ENCODE measurements around the gene AKAP6. TPM values are rescaled to one million over a fixed set of nuclear protein-coding genes. Genes with fewer than 3 reads are reported as not detected.

Gene AKAP6
- total and polyA plus RNA-seq, 2 of the 8 experiments (the other 6 are each of a cell fraction or from before 2014, with no cell fraction given): 0.09 to 0.89 TPM

DNA sequence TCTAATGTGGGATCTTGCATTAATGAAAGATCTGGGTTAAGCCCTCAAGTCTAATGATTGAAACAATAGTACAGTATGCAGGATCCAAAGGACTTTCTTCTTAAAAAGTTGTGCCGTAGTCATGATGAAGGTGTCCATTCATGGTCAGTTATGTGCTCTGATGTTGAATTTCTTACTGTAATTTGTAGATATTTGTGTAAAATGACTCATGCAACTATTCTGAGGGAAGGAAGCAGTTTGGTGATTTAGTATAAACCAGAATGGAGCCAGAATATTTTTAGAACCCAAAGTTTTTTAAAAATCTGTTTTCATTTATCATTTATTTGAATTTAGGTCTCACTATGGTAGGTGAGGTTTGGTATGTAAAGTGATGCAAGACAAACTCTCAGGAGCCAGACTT lies 151.2 kb downstream of the AKAP6 start:
- no peak overlapping the region for H2BK15ac ChIP-seq (ENCODE audit: low read length)
- no peak overlapping the region for H2BK5ac ChIP-seq (ENCODE audit: low read depth, low read length)
- no peak overlapping the region for H2BK20ac ChIP-seq (ENCODE audit: low read length)
- H3K9ac ChIP-seq (replicated peaks in 1 of 4; ENCODE audit: extremely low read depth in 1 of 4, low read depth in 3 of 4, low read length in 3 of 4): no peak overlapping the region
- no peak overlapping the region for H2AFZ ChIP-seq (ENCODE audit: low read length)
- no peaks in the 10 kb centered on the region for H3K79me1 ChIP-seq (ENCODE audit: low read depth, low read length)
- no peaks in the 10 kb centered on the region for H3K79me2 ChIP-seq (ENCODE audit: control insufficient read depth in 1 of 2, insufficient read depth in 2 of 2, low read length in 2 of 2)
- CTCF ChIA-PET (ENCODE audit: partially characterized antibody): no interaction called here
- H3K9me3 ChIP-seq (ENCODE audit: insufficient read depth in 2 of 2, low read depth in 1 of 2, low read length in 1 of 2): no peaks in the 10 kb centered on the region
- H4K5ac ChIP-seq (ENCODE audit: insufficient read length, low read depth, low read length): no peak overlapping the region
- no peak overlapping the region for H3K27ac ChIP-seq (ENCODE audit: low read depth, low read length)
- H3K23ac ChIP-seq (ENCODE audit: insufficient read length): no peak overlapping the region
- H3K23me2 ChIP-seq (ENCODE audit: low read depth, low read length): no peaks in the 10 kb centered on the region
- no peak overlapping the region for H2BK120ac ChIP-seq (replicated peaks; ENCODE audit: low read depth, low read length)
- H3K14ac ChIP-seq (ENCODE audit: insufficient read length): no peak overlapping the region
- no peak overlapping the region for H3K18ac ChIP-seq (ENCODE audit: extremely low read depth, low read length)
- no peak overlapping the region for H4K8ac ChIP-seq (ENCODE audit: extremely low read depth, insufficient read depth, low read length)
- no peaks in the 10 kb centered on the region for H3K27me3 ChIP-seq (replicated peaks in 1 of 4; ENCODE audit: control insufficient read depth in 3 of 4, extremely low read depth in 1 of 4, insufficient read depth in 3 of 4, low read length in 3 of 4)
- H3K4me1 ChIP-seq (replicated peaks in 1 of 4; ENCODE audit: control insufficient read depth in 3 of 4, insufficient read depth in 4 of 4, low read length in 3 of 4): no peaks in the 10 kb centered on the region
- DNase-seq (ENCODE audit: low read depth in 1 of 2, low spot score in 2 of 2): no peak
- no peak overlapping the region for H3K56ac ChIP-seq (replicated peaks; ENCODE audit: insufficient read length, low read depth, low read length)
- no peak overlapping the region for H4K91ac ChIP-seq (replicated peaks; ENCODE audit: insufficient read length, low read length)
- POLR2A ChIA-PET (ENCODE audit: partially characterized antibody): no interaction called here
- no peak overlapping the region for H2AK5ac ChIP-seq (ENCODE audit: low read depth, low read length)
- H4K20me1 ChIP-seq (replicated peaks in 1 of 2; ENCODE audit: control insufficient read depth in 1 of 2, insufficient read depth in 2 of 2, low read length in 2 of 2): no peaks in the 10 kb centered on the region
- no peak overlapping the region for H3K4me3 ChIP-seq (ENCODE audit: extremely low read depth in 1 of 4, insufficient read depth in 2 of 4, low read depth in 3 of 4, low read length in 4 of 4)
- no peak overlapping the region for H3K4ac ChIP-seq (replicated peaks; ENCODE audit: insufficient read length, low read depth, low read length)
- H3K4me2 ChIP-seq (ENCODE audit: insufficient read depth in 1 of 2, low read depth in 2 of 2, low read length in 2 of 2): no peak overlapping the region
- H3K36me3 ChIP-seq (ENCODE audit: control insufficient read depth in 2 of 4, insufficient read depth in 4 of 4, low read length in 3 of 4): no peaks in the 10 kb centered on the region
- no peak for FAIRE-seq
- H2BK12ac ChIP-seq (ENCODE audit: low read depth, low read length): no peak overlapping the region
- WGBS, 2 experiments (ENCODE audit: extremely low coverage in 1 of 2, insufficient coverage in 1 of 2, insufficient read length in 1 of 2, insufficient replicate concordance in 2 of 2, low coverage in 1 of 2, low lambda C conversion rate in 2 of 2, missing lambda C conversion rate in 1 of 2): 100% methylated on average over 1 of the region's 1 CpG; no CpG with 5 or more reads in 1 of the 2 experiments
- TF ChIP-seq NRF1 (IDR thresholded peaks at IDR 0.05; ENCODE audit: low read depth, low read length): no peak
- TF ChIP-seq FOSL1 (IDR thresholded peaks at IDR 0.05; ENCODE audit: insufficient read depth, low read depth, low read length): no peak
- TF ChIP-seq EGR1 (IDR thresholded peaks at IDR 0.05; ENCODE audit: borderline replicate concordance, low read depth, low read length): no peak
- no peak for TF ChIP-seq KDM4A (IDR thresholded peaks at IDR 0.05; ENCODE audit: low read depth, low read length, severe bottlenecking)
- no peak for TF ChIP-seq YY1 (IDR thresholded peaks at IDR 0.05; ENCODE audit: low read depth, low read length)
- no peak for TF ChIP-seq RNF2 (IDR thresholded peaks at IDR 0.05; ENCODE audit: borderline replicate concordance, low read depth, low read length, missing control alignments, poor library complexity, severe bottlenecking)
- no peak for TF ChIP-seq KDM1A (IDR thresholded peaks at IDR 0.05; ENCODE audit: borderline replicate concordance, low read length)
- TF ChIP-seq SP1 (IDR thresholded peaks at IDR 0.05; ENCODE audit: low read depth, low read length): no peak
- no peak for TF ChIP-seq CTBP2 (IDR thresholded peaks at IDR 0.05; ENCODE audit: borderline replicate concordance, insufficient read depth, insufficient read length, low read length)
- TF ChIP-seq CEBPB (IDR thresholded peaks at IDR 0.05; ENCODE audit: low read depth, low read length): no peak
- TF ChIP-seq PHF8 (conservative IDR thresholded peaks at IDR 0.05; ENCODE audit: low read depth, low read length): no peak
- no peak for TF ChIP-seq RAD21 (IDR thresholded peaks at IDR 0.05 in 1 of 2, conservative IDR thresholded peaks at IDR 0.05 in 1 of 2; ENCODE audit: low read depth in 2 of 2, low read length in 2 of 2)
- no peak for TF ChIP-seq RXRA (IDR thresholded peaks at IDR 0.05; ENCODE audit: insufficient read depth, low read depth, low read length)
